ENCODE results near the gene BAHCC1. TPM values are rescaled to one million over a fixed set of nuclear protein-coding genes. Genes with fewer than 3 reads are reported as not detected.

Gene BAHCC1
- total RNA-seq, 1 donor from 2014 or later, result not detected

DNA sequence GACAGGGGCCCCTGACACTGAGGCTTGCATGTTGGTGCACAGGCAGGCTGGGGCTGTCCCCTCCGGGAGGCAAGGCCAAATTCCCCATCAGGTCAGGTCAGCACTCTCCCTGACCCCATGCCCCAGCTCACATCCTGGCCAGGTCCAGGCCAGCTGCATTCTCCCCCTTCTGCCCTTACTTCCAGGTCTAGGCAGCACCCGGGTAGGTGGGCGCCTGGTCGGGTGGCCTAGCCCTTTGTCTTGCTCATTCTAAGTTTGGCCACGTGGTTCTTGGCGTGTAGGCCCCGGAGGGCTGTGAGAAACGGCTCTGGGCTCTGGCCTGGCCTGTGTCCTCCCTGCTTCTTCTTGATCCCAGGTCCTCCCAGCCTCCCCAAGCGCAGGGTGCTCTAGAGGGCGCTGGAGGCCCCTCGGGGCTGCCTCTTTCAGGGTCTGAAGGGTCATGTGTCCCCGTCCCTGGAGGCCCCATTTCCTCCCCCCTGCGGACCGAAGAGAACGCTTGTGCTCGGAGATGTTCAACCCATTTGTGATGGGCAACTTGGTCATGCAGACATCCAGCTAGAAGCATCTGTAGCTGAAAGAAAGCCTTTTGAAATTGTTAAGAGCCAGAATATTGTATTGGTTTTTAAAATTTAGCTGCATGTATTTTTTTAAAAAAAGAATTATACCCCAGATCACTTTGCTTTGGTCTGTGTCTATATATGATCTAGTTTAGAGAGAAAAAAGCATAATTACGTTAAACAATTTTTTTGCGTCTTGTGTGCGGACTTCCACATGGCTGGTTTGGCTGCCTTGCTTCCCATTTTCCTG, 6.7 kb downstream of the BAHCC1 start:
- H3K4me3 Mint-ChIP-seq, result peak overlapping the region; percentile 2
- peaks cover 60% of the 10 kb centered on the region for H3K27me3 Mint-ChIP-seq
- no peak overlapping the region for H3K27ac Mint-ChIP-seq
- H3K9me3 Mint-ChIP-seq, result no peaks in the 10 kb centered on the region
- intact Hi-C loops (cut with micrococcal nuclease), result no loop called here
- peaks cover 3% of the 10 kb centered on the region for H3K36me3 Mint-ChIP-seq (ENCODE audit: low read depth)
- peaks cover 9% of the 10 kb centered on the region for H3K4me1 Mint-ChIP-seq
- DNase-seq, result no peak

DNA sequence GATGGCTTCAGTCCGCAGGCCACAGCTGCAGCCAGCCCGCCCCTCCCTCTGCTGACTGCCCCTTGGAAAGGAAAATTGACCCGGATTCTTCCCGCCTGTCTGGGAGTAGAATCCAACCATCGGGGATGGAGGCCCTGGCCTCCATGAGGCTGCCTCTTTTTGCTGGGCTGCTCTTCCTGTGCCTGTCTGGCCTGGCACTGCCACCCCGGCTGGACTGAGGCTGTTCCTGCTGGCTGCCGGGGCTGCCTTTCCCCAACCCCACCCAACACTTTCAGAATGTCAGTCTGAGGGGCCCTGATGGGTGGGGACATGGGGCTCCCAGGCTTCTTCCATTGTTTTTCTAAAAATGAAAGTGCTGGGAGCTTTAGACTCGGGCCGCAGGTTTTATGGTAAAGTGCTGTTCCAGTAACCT, 7.3 kb downstream of the BAHCC1 start:
- Mint-ChIP-seq H3K9me3 (no peaks in the 10 kb centered on the region), H3K27me3 (peaks cover 62% of the 10 kb centered on the region), H3K4me3 (no peak overlapping the region), H3K4me1 (peaks cover 9% of the 10 kb centered on the region), H3K36me3 (ENCODE audit: low read depth) (peaks cover 3% of the 10 kb centered on the region), H3K27ac (no peak overlapping the region)
- no peak for DNase-seq
- intact Hi-C loops (cut with micrococcal nuclease), result no loop called here

DNA sequence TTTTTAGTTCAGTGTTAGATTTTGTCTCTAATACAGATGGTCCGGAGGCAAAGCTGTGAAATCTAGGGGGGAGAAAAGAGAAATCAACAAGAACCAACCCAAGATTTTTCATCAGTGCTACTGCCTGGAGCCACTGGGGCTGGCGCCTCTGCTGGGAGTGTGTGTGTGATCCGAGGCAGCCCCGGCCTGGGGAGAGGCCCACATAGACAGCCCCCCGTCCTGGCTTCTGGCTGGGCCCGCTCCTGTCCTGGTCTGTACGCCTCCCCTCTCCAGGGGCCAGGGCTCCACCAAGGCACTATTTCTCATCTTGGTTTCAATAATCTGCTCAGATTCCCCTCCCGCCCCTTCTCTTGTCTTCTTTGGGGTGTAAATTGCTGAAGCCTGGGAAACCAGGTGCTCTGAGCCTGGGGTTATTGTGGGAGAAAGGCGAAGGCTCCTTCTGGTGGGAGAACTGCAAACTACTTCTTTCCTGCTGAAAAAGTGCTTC, 7.8 kb downstream of the BAHCC1 start:
- H3K36me3 Mint-ChIP-seq (ENCODE audit: low read depth), result peaks cover 2% of the 10 kb centered on the region
- intact Hi-C loops (cut with micrococcal nuclease), result no loop called here
- no peak overlapping the region for H3K4me3 Mint-ChIP-seq
- no peak overlapping the region for H3K27ac Mint-ChIP-seq
- no peak for DNase-seq
- no peaks in the 10 kb centered on the region for H3K9me3 Mint-ChIP-seq
- H3K4me1 Mint-ChIP-seq, result peaks cover 7% of the 10 kb centered on the region
- peaks cover 61% of the 10 kb centered on the region for H3K27me3 Mint-ChIP-seq

DNA sequence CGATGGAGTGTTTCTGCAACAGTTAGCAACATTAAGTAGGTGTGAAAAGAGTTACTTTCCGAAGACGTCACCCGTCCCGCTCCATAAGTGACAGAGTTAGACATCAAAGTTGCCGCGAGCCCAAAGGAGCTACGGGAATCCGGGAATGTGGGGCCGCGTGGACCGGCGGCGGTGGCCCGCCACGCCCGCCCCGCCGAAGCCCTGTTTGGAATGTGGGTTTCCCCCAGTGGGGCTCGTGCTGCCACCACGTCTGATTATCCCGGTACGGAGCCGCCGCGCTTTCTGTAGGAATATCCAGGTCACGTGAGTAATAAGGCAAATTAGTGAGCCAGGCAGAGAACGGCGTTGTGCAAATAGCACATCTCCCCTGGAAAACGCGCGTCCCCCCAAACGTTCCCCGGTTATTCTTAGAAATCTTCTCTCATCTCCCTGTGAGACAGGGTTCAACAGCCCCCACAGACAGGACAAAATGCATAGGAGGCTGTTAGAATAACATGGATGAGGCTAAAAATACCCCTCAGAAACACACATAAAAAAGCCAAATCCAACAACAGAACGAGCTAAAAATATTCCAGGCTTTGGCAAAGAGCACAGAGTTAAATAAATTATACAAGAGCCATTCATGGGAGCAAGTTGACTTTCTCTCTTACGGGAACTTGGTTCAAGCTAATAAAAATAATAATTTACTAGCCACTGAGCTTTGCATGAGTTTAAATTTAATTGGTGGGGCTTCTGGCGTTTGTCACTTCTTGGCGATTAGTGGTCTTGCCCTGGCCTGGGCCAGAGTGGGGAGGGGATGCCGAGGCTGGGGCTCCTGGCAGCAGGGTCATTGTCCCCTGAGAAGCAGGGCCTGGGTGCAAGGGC, 8.6 kb downstream of the BAHCC1 start:
- DNase-seq, result no peak
- Mint-ChIP-seq H3K36me3 (ENCODE audit: low read depth) (peaks cover under 1% of the 10 kb centered on the region), H3K27ac (no peak overlapping the region), H3K27me3 (peaks cover 62% of the 10 kb centered on the region), H3K4me3 (no peak overlapping the region), H3K9me3 (no peaks in the 10 kb centered on the region), H3K4me1 (peaks cover 4% of the 10 kb centered on the region)
- intact Hi-C loops (cut with micrococcal nuclease), result loop anchor here (2.0 kb wide), 1 partner anchor 25 kb away; no protein-coding TSS in a partner anchor

DNA sequence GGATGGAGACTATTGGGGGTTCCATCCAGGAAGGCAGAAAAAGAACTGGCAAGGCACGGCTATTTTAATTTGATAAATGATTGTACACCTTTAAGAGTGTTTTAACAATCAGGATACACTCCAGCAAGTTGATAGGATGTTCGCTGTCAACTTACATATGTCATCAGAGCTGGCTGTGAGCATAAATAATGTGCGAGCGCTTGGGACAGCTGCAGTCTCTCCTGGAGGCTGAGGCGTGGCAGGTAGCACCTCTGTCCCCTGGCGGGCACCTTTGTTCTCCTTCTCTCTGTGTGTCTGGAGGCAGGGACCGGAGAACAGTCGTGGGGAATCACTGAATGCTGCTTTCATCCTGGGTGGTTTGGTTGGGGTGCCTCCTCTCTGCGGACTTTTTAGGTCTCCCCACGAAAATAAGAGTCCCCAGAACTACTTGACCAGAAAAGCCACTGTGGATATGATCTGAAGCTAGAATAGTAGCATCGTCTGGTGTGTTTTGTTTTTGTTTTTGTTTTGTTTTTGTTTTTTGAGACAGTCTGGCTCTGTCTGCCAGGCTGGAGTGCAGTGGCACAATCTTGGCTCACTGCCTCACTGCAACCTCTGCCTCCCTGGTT, 9.4 kb downstream of the BAHCC1 start:
- H3K27me3 Mint-ChIP-seq, result peaks cover 63% of the 10 kb centered on the region
- no peak for DNase-seq
- peaks cover 4% of the 10 kb centered on the region for H3K4me1 Mint-ChIP-seq
- H3K9me3 Mint-ChIP-seq, result no peaks in the 10 kb centered on the region
- H3K36me3 Mint-ChIP-seq (ENCODE audit: low read depth), result no peaks in the 10 kb centered on the region
- no peak overlapping the region for H3K27ac Mint-ChIP-seq
- no peak overlapping the region for H3K4me3 Mint-ChIP-seq
- intact Hi-C loops (cut with micrococcal nuclease), result loop anchor here (2.0 kb wide), 1 partner anchor 24 kb away; no protein-coding TSS in a partner anchor

DNA sequence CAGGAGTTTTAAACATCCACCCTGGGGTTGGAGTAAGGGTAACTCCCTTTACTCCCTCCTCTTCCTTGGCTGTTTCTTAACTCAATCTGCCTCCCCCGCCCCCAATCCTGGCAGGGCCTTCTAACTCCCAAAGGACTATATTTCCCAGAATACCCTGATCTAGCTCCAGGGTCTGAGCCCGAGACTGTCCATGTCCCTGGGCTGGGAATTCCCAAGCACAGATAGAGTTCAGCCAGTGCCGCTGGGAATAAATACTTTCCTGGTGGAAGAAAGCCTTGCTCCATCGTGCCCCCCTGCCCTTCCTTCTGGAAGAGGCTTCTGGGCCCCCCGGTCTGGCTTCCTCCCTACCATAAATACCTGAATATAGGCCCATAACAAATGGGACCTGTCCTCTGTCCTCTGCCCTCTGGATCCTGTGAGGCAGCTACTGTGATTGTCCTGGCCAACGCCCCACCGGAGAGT, 10.2 kb downstream of the BAHCC1 start:
- intact Hi-C loops (cut with micrococcal nuclease), result loop anchor here (2.0 kb wide), 1 partner anchor 23 kb away; no protein-coding TSS in a partner anchor
- peaks cover 59% of the 10 kb centered on the region for H3K27me3 Mint-ChIP-seq
- no peak overlapping the region for H3K27ac Mint-ChIP-seq
- no peaks in the 10 kb centered on the region for H3K36me3 Mint-ChIP-seq (ENCODE audit: low read depth)
- H3K4me3 Mint-ChIP-seq, result no peak overlapping the region
- no peak for DNase-seq
- H3K4me1 Mint-ChIP-seq, result no peaks in the 10 kb centered on the region
- H3K9me3 Mint-ChIP-seq, result no peaks in the 10 kb centered on the region

DNA sequence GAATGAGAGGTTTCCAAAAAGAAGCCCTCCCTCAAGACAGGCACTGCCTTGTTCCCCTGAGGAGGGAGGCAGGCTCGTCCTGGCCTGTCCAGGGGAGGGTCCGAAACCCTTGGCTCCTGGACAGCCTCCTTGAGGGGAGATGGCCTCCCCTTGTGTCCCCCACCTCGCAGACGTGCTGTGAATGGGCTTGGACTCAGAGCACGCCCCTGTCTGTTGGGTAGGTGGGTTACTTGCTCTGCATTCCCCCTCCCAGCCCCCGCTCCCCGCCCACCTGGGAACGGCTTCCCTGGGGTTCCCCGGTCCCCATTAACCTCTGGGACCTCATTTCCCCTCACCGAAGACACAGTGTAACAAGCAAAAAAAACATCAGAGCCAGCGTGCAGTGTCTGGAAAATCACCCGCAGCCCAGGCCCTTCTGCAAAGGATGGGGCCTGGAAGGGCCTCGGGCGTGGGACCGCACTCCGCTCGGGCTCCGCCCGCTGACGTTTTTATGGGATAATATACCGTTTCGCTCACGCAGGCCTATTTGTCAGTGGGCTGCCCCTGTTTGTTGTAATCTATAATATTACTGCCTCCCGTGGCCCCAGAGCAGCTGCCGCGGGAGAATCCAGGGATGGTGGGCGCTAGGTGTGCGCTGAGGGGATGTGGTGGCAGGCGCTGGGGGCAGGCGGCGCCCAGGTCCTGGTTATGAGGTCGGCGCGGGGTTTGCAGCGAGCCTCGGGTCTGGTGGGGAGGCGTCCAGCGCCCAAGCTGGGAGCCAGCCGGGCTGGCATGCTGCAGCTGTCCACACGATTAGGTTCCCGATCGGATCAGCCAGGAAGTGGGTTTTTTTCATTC, 11.1 kb downstream of the BAHCC1 start:
- Mint-ChIP-seq H3K27me3 (peaks cover 52% of the 10 kb centered on the region), H3K4me1 (no peaks in the 10 kb centered on the region), H3K9me3 (no peaks in the 10 kb centered on the region), H3K36me3 (ENCODE audit: low read depth) (no peaks in the 10 kb centered on the region), H3K4me3 (no peak overlapping the region), H3K27ac (no peak overlapping the region)
- intact Hi-C loops (cut with micrococcal nuclease), result no loop called here
- DNase-seq, result no peak

DNA sequence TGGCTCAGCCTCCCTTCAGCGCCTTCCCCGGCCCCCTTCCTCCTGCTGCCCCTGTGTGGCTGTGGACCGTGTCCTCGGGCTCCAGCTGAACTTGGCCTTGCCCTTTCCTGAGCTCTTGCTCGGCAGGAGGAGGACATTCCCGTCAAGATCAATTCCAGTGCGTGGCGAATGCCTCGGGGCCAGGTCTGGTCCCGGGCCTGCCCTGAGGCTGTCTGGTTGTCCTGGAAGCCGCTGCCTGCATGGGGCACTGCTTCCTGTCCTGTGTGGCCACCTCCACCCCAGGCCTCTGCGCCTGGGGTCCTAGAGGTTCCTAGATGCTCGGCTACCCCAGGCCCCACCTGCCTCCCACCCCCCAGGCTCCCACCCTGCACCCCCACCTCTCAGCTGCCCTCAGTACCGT, 12.8 kb downstream of the BAHCC1 start:
- Mint-ChIP-seq H3K4me3 (no peak overlapping the region), H3K4me1 (peaks cover 4% of the 10 kb centered on the region), H3K36me3 (ENCODE audit: low read depth) (no peaks in the 10 kb centered on the region), H3K27me3 (peaks cover 41% of the 10 kb centered on the region), H3K27ac (no peak overlapping the region), H3K9me3 (no peaks in the 10 kb centered on the region)
- no peak for DNase-seq
- intact Hi-C loops (cut with micrococcal nuclease), result no loop called here

DNA sequence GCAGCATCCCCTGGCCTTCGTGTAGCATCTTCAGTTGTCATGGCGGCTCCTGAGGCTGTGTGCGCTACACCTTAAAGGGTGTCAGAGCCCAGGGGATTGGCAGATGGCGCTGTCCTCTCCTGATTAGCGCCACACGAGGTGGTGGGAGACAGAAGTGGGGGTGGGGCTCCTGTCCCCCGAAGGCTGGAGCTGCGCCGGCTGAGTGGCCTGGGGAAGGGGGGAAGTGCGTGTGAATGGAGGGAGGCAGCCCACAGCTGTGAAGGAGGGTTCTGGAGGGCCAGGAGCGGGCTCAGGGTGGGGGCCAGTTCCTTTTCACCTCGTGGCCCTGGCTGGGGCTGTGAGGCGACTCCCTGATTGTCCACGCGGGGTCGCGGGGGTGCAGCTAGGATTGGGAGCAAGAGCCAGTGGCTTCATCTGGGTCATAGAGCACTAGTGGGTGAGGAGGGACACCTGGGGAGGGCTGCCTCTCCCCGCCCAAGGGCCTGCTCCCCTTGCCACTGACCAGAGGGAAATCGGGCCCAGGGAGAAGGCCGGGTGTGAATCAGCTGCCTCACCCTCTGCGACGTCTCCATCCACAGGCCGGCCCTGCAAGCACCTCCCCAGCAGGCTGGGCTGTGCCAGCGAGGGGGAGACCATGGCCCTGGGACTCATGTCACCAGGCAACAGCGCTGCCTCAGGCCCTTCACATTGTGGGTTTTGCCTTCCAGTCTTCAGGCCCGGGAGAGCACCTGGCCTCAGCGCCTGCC, 14.1 kb downstream of the BAHCC1 start:
- intact Hi-C loops (cut with micrococcal nuclease), result no loop called here
- H3K36me3 Mint-ChIP-seq (ENCODE audit: low read depth), result no peaks in the 10 kb centered on the region
- H3K9me3 Mint-ChIP-seq, result no peaks in the 10 kb centered on the region
- peaks cover 5% of the 10 kb centered on the region for H3K4me1 Mint-ChIP-seq
- H3K27ac Mint-ChIP-seq, result no peak overlapping the region
- H3K27me3 Mint-ChIP-seq, result peaks cover 29% of the 10 kb centered on the region
- DNase-seq, result no peak
- no peak overlapping the region for H3K4me3 Mint-ChIP-seq

DNA sequence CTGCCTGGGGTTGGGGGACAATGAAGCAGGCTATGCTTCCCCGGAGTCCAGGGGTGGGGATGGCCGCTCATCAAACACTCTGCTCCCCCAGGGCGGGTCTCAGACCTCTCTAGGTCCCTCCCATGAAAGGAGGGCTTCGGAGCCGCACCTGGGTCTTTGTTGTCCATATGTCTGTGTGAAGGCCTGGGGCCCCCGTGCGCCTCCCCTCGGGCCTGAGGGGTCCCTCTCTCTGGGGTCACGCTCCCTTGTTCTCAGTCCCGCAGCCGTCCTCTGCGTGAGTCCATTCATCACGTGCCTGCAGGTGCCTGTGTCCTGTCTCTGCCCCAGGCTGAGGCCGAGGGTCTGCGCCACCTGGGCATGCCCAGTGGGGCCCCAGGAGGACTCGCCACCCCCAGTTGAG, 15.6 kb downstream of the BAHCC1 start:
- no peaks in the 10 kb centered on the region for H3K9me3 Mint-ChIP-seq
- peaks cover 20% of the 10 kb centered on the region for H3K27me3 Mint-ChIP-seq
- H3K27ac Mint-ChIP-seq, result no peak overlapping the region
- no peak overlapping the region for H3K4me3 Mint-ChIP-seq
- intact Hi-C loops (cut with micrococcal nuclease), result no loop called here
- DNase-seq, result no peak
- no peaks in the 10 kb centered on the region for H3K36me3 Mint-ChIP-seq (ENCODE audit: low read depth)
- peaks cover 5% of the 10 kb centered on the region for H3K4me1 Mint-ChIP-seq

DNA sequence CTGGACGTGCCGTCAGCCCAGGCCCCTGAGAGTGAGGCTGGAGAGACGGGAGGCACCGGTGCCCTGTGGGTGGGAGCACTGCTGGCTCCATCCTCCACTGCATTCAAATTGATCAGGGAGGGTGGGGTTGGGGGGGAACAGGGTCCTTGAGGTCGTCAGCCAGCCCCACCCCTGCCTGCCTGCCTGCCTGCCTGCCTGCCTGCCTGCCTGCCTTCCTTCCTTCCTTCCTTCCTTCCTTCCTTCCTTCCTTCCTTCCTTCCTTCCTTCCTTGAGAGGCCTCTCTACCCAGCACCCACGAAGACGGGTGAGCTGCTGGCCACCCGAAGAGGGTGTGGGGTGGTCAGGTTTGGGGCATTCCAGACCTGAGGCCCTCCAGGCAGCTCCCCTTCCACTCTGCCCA, 16.0 kb downstream of the BAHCC1 start:
- Mint-ChIP-seq H3K27ac (no peak overlapping the region), H3K4me1 (peaks cover 5% of the 10 kb centered on the region), H3K27me3 (peaks cover 19% of the 10 kb centered on the region), H3K9me3 (no peaks in the 10 kb centered on the region), H3K4me3 (no peak overlapping the region), H3K36me3 (ENCODE audit: low read depth) (no peaks in the 10 kb centered on the region)
- no peak for DNase-seq
- intact Hi-C loops (cut with micrococcal nuclease), result no loop called here

DNA sequence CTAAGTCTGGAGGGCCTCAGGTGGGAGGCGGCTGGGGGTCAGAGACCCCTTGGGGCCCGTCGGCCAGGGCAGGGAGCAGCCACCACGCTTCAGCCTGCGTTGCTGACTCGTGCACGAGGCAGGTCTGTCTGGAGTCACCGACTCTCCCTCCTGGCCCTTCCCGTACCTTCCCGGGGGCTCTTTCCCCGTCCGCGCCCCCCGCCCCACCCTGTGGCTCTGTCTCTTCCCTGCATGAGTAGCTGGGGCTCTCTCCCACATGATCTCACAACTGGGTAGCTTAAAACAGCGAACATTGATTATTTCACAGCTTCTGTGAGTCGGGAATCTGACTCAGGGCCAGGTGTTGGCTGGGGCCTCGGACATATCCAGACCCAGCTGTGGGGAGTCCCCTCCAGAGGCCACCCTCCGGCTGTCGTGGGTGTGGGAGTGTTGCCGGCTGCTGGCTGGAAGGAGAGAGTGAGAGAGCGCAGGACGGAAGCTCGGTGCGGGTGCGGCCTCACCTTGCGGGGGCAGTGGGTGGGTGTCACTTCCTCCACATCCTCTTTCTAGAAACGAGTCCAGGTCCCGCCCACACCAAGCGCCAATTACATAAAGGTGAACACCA, 17.3 kb downstream of the BAHCC1 start:
- no peaks in the 10 kb centered on the region for H3K36me3 Mint-ChIP-seq (ENCODE audit: low read depth)
- H3K27me3 Mint-ChIP-seq, result peaks cover 16% of the 10 kb centered on the region
- H3K9me3 Mint-ChIP-seq, result no peaks in the 10 kb centered on the region
- H3K4me1 Mint-ChIP-seq, result peaks cover 5% of the 10 kb centered on the region
- H3K4me3 Mint-ChIP-seq, result peak overlapping the region; percentile 62
- intact Hi-C loops (cut with micrococcal nuclease), result no loop called here
- peak overlapping the region; percentile 76 for H3K27ac Mint-ChIP-seq
- peak; percentile 77 for DNase-seq
